Measurements from ENCODE around the gene TMEM132C. TPM values are rescaled to one million over a fixed set of nuclear protein-coding genes. Genes with fewer than 3 reads are reported as not detected.

Gene TMEM132C
- total and polyA plus RNA-seq, 2 of the 4 experiments (the other 2 are of a cell fraction), result not detected

GRCh38 chr12:128649902-128650301, 382.9 kb downstream of the TMEM132C start:
- Histone ChIP-seq H2AK5ac (ENCODE audit: low read depth, low read length) (no peak overlapping the region), H4K91ac (ENCODE audit: insufficient read depth, low read depth, low read length) (no peak overlapping the region), H3K56ac (ENCODE audit: extremely low read depth, insufficient read depth, low read length) (no peak overlapping the region), H2AFZ (replicated peaks; ENCODE audit: low read length, poor library complexity) (no peak overlapping the region), H3K79me1 (ENCODE audit: low read depth in 1 of 2, low read length in 2 of 2) (no peaks in the 10 kb centered on the region), H3K4ac (ENCODE audit: low read depth, low read length) (no peak overlapping the region), H4K8ac (ENCODE audit: low read depth in 2 of 2, low read length in 2 of 2) (no peak overlapping the region), H2BK15ac (ENCODE audit: low read depth, low read length) (no peak overlapping the region), H3K4me1 (ENCODE audit: control insufficient read depth, insufficient read depth, low read length) (no peaks in the 10 kb centered on the region), H4K20me1 (ENCODE audit: insufficient read depth, low read length) (no peaks in the 10 kb centered on the region), H2AK9ac (replicated peaks; ENCODE audit: low read depth, low read length, poor library complexity) (no peak overlapping the region), H3K9me3 (ENCODE audit: control insufficient read depth, insufficient read depth, low read length) (peaks cover 43% of the 10 kb centered on the region), H2BK20ac (ENCODE audit: low read depth, low read length) (no peak overlapping the region), H3K18ac (ENCODE audit: low read depth, low read length) (no peak overlapping the region), H2BK5ac (ENCODE audit: low read depth, low read length, poor library complexity, severe bottlenecking) (no peak overlapping the region), H3K4me3 (ENCODE audit: insufficient read depth, low read depth, low read length) (no peak overlapping the region), H3K9me1 (ENCODE audit: insufficient read depth, low read length) (no peaks in the 10 kb centered on the region), H3K9ac (ENCODE audit: low read depth, low read length) (no peak overlapping the region), H3K27me3 (ENCODE audit: control insufficient read depth, insufficient read depth, low read length) (no peaks in the 10 kb centered on the region), H3K23ac (ENCODE audit: low read depth, low read length) (no peak overlapping the region), H2BK120ac (ENCODE audit: low read depth, low read length) (no peak overlapping the region), H3K27ac (ENCODE audit: insufficient read depth, low read length) (no peak overlapping the region), H3K4me2 (ENCODE audit: low read depth, low read length) (no peak overlapping the region), H3K36me3 (ENCODE audit: control insufficient read depth, insufficient read depth, low read length) (no peaks in the 10 kb centered on the region), H4K5ac (ENCODE audit: low read depth, low read length) (no peak overlapping the region), H3K14ac (replicated peaks; ENCODE audit: low read depth, low read length) (no peak overlapping the region)
- intact Hi-C loops (cut with micrococcal nuclease), result no loop called here
- dilution Hi-C loops (cut with HindIII; ENCODE audit: low sequenced_read_pairs, unreplicated experiment), result no loop called here
- WGBS, 2 experiments (ENCODE audit: extremely low coverage in 2 of 2, insufficient read length in 1 of 2), result no CpG with 5 or more reads among the region's 1 CpG
- DNase-seq, result no peak
- TF ChIP-seq POLR2A (IDR thresholded peaks at IDR 0.05; ENCODE audit: low read depth, low read length) (no peak), FOS (IDR thresholded peaks at IDR 0.05; ENCODE audit: low read depth, low read length) (no peak)
- ChIA-PET CTCF (no interaction called here), POLR2A (ENCODE audit: unreplicated experiment) (no interaction called here)
- in situ Hi-C loops (cut with MboI; ENCODE audit: low sequenced_read_pairs), result no loop called here
- ATAC-seq (ENCODE audit: low read depth), result no peak
- no TSS peak for BruUV-seq (replicated peaks)

Data from IMR-90 (cell line).